ENCODE results near the gene SBDS. TPM values are rescaled to one million over a fixed set of nuclear protein-coding genes. Genes with fewer than 3 reads are reported as not detected.
"Not testable (repeated sequence)": the region's sequence is repeated elsewhere in the genome, so short reads cannot be mapped to it uniquely, and the experiment has no call there.

The SBDS gene
- total and polyA plus RNA-seq, 2 of the 4 experiments (the other 2 are of a cell fraction), result 43.0 to 65.7 TPM

- dilution Hi-C loops (cut with HindIII; ENCODE audit: low sequenced_read_pairs, unreplicated experiment), result not testable (repeated sequence)
- no CpG with 5 or more reads among the region's 5 CpGs for WGBS, 2 experiments (ENCODE audit: extremely low coverage in 2 of 2, insufficient read length in 1 of 2)
These were observed 5.3 kb upstream of the SBDS start for GRCh38 chr7:67000601-67001258.

More at GRCh38 chr7:67000601-67001258, 5.3 kb upstream of the SBDS start:
- H3K27ac ChIP-seq (ENCODE audit: insufficient read depth, low read length); BruUV-seq (replicated peaks); H3K18ac ChIP-seq (ENCODE audit: low read depth, low read length); H3K4ac ChIP-seq (ENCODE audit: low read depth, low read length); H4K8ac ChIP-seq (ENCODE audit: low read depth in 2 of 2, low read length in 2 of 2); intact Hi-C loops (cut with micrococcal nuclease); H3K14ac ChIP-seq (replicated peaks; ENCODE audit: low read depth, low read length); H2BK5ac ChIP-seq (ENCODE audit: low read depth, low read length, poor library complexity, severe bottlenecking); H2AFZ ChIP-seq (replicated peaks; ENCODE audit: low read length, poor library complexity); H2BK120ac ChIP-seq (ENCODE audit: low read depth, low read length); CTCF ChIA-PET; H2BK15ac ChIP-seq (ENCODE audit: low read depth, low read length); H3K9me3 ChIP-seq (ENCODE audit: control insufficient read depth, insufficient read depth, low read length); H3K79me1 ChIP-seq (ENCODE audit: low read depth in 1 of 2, low read length in 2 of 2); POLR2A ChIA-PET (ENCODE audit: unreplicated experiment); H4K91ac ChIP-seq (ENCODE audit: insufficient read depth, low read depth, low read length); H3K9me1 ChIP-seq (ENCODE audit: insufficient read depth, low read length); H4K20me1 ChIP-seq (ENCODE audit: insufficient read depth, low read length); H3K56ac ChIP-seq (ENCODE audit: extremely low read depth, insufficient read depth, low read length); H3K4me1 ChIP-seq (ENCODE audit: control insufficient read depth, insufficient read depth, low read length); H3K4me2 ChIP-seq (ENCODE audit: low read depth, low read length); H3K36me3 ChIP-seq (ENCODE audit: control insufficient read depth, insufficient read depth, low read length); H3K23ac ChIP-seq (ENCODE audit: low read depth, low read length); H2AK9ac ChIP-seq (replicated peaks; ENCODE audit: low read depth, low read length, poor library complexity); H3K9ac ChIP-seq (ENCODE audit: low read depth, low read length); H3K4me3 ChIP-seq (ENCODE audit: insufficient read depth, low read depth, low read length); H2BK20ac ChIP-seq (ENCODE audit: low read depth, low read length); H4K5ac ChIP-seq (ENCODE audit: low read depth, low read length); in situ Hi-C loops (cut with MboI; ENCODE audit: low sequenced_read_pairs); H2AK5ac ChIP-seq (ENCODE audit: low read depth, low read length); H3K27me3 ChIP-seq (ENCODE audit: control insufficient read depth, insufficient read depth, low read length): not testable (repeated sequence)
- peak; percentile 33 for TF ChIP-seq RAD21 (IDR thresholded peaks at IDR 0.05; ENCODE audit: low read length)
- TF ChIP-seq, protein P1, sequence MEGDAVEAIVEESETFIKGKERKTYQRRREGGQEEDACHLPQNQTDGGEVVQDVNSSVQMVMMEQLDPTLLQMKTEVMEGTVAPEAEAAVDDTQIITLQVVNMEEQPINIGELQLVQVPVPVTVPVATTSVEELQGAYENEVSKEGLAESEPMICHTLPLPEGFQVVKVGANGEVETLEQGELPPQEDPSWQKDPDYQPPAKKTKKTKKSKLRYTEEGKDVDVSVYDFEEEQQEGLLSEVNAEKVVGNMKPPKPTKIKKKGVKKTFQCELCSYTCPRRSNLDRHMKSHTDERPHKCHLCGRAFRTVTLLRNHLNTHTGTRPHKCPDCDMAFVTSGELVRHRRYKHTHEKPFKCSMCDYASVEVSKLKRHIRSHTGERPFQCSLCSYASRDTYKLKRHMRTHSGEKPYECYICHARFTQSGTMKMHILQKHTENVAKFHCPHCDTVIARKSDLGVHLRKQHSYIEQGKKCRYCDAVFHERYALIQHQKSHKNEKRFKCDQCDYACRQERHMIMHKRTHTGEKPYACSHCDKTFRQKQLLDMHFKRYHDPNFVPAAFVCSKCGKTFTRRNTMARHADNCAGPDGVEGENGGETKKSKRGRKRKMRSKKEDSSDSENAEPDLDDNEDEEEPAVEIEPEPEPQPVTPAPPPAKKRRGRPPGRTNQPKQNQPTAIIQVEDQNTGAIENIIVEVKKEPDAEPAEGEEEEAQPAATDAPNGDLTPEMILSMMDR (conservative IDR thresholded peaks at IDR 0.05; ENCODE audit: low read depth, low read length), result peak; percentile 20; the same call in 1 of the 2 replicates
- peak; percentile 10 for DNase-seq
- peak; percentile 22 for ATAC-seq (ENCODE audit: low read depth)

Measured in IMR-90 (cell line).